HEK293T (cell line): ENCODE measurements around the gene CCDC146.

Experiments
- CTCF ChIA-PET: fragments of 350-600 bp; formaldehyde crosslinking; extraction: SDS; loops from one replicate; lab custom pipeline; 2021; ENCODE audit warnings: antibody characterized with exemption, inconsistent platforms; lab: Yijun Ruan, JAX
- POLR2A ChIA-PET: fragments of 350-600 bp; formaldehyde crosslinking; extraction: SDS; loops from one replicate; lab custom pipeline; 2020; ENCODE audit warnings: antibody characterized with exemption, inconsistent platforms; lab: Yijun Ruan, JAX
- DNase-seq: peaks from one replicate; pipeline ENCODE4 v3.0.0; 2012; ENCODE audit warnings: mixed read lengths; ENCODE audit errors: extremely low spot score
- ARNT ChIP-seq: fragments of 450-650 bp; IDR thresholded peaks from 2 replicates; pipeline ENCODE4 v1.6.1; 2017; ENCODE audit warnings: mild to moderate bottlenecking
- BHLHE40 ChIP-seq: fragments of 450-650 bp; IDR thresholded peaks from 2 replicates; pipeline ENCODE4 v1.6.1; 2016; ENCODE audit warnings: mild to moderate bottlenecking, moderate library complexity, borderline replicate concordance
- CTBP1 ChIP-seq: fragments of 450-650 bp; IDR thresholded peaks from 2 replicates; pipeline ENCODE4 v1.6.1; 2016; ENCODE audit warnings: borderline replicate concordance
- ELF4 ChIP-seq: fragments of 450-650 bp; IDR thresholded peaks from 2 replicates; pipeline ENCODE4 v1.6.1; 2017; ENCODE audit warnings: antibody characterized with exemption
- FOXA1 ChIP-seq: fragments of 450-650 bp; IDR thresholded peaks from 2 replicates; pipeline ENCODE4 v1.6.1; 2016; ENCODE audit warnings: mild to moderate bottlenecking
- FOXK2 ChIP-seq: fragments of 450-650 bp; IDR thresholded peaks from 2 replicates; pipeline ENCODE4 v1.6.1; 2016; ENCODE audit warnings: mild to moderate bottlenecking
- FOXM1 ChIP-seq: fragments of 450-650 bp; IDR thresholded peaks from 2 replicates; pipeline ENCODE4 v1.6.1; 2017; ENCODE audit warnings: mild to moderate bottlenecking, borderline replicate concordance
- HDGF ChIP-seq: fragments of 450-650 bp; IDR thresholded peaks from 2 replicates; pipeline ENCODE4 v1.6.1; 2017; ENCODE audit warnings: antibody characterized with exemption, borderline replicate concordance
- L3MBTL2 ChIP-seq: fragments of 450-650 bp; conservative IDR thresholded peaks from 2 replicates; pipeline ENCODE4 v1.6.1; 2016; ENCODE audit warnings: mild to moderate bottlenecking
- LEF1 ChIP-seq: fragments of 450-650 bp; IDR thresholded peaks from 2 replicates; pipeline ENCODE4 v1.6.1; 2017; ENCODE audit warnings: mild to moderate bottlenecking, borderline replicate concordance
- NFRKB ChIP-seq: fragments of 450-650 bp; IDR thresholded peaks from 2 replicates; pipeline ENCODE4 v1.6.1; 2016; ENCODE audit warnings: mild to moderate bottlenecking, moderate library complexity
- PKNOX1 ChIP-seq: fragments of 450-650 bp; IDR thresholded peaks from 2 replicates; pipeline ENCODE4 v1.6.1; 2016
- SP1 ChIP-seq: fragments of 450-650 bp; IDR thresholded peaks from 2 replicates; pipeline ENCODE4 v1.6.1; 2017
- SUZ12 ChIP-seq: fragments of 450-650 bp; IDR thresholded peaks from 2 replicates; pipeline ENCODE4 v1.6.1; 2016; ENCODE audit warnings: mild to moderate bottlenecking
- TARDBP ChIP-seq: fragments of 450-650 bp; IDR thresholded peaks from 2 replicates; pipeline ENCODE4 v1.6.1; 2016
- ZNF384 ChIP-seq: fragments of 450-650 bp; IDR thresholded peaks from 2 replicates; pipeline ENCODE4 v1.6.1; 2016

CCDC146 gene

GRCh38 chr7:77232467-77232866 lies 110.1 kb downstream of the CCDC146 start:
- ChIA-PET CTCF (no interaction called here), POLR2A (interaction anchor here (0.6 kb wide), 1 partner anchor 12 kb away, joined by 3 read pairs; no protein-coding TSS in a partner anchor)
- TF ChIP-seq PKNOX1 (no peak), ZNF384 (no peak), L3MBTL2 (no peak), TARDBP (no peak), BHLHE40 (no peak), SUZ12 (no peak), NFRKB (no peak), CTBP1 (no peak), HDGF (no peak), FOXM1 (no peak), LEF1 (no peak), ARNT (no peak), ELF4 (no peak), FOXA1 (no peak), SP1 (no peak)
- DNase-seq = no peak

- CTCF ChIA-PET = interaction anchor here (1.7 kb wide), 1 partner anchor 12 kb away, joined by 4 read pairs; no protein-coding TSS in a partner anchor
- DNase-seq = no peak
- TF ChIP-seq FOXK2 (no peak), BHLHE40 (no peak), SUZ12 (no peak), FOXM1 (no peak), NFRKB (no peak), FOXA1 (no peak), L3MBTL2 (no peak), HDGF (no peak), PKNOX1 (no peak), TARDBP (no peak), ARNT (no peak), ZNF384 (no peak)
- POLR2A ChIA-PET = no interaction called here
Observed at GRCh38 chr7:77235276-77235675, 112.9 kb downstream of the CCDC146 start.

GRCh38 chr7:77238703-77239136 lies 116.3 kb downstream of the CCDC146 start:
- TF ChIP-seq HDGF (no peak), BHLHE40 (no peak), NFRKB (no peak), LEF1 (no peak), ZNF384 (no peak), ARNT (no peak), SP1 (no peak), SUZ12 (no peak), L3MBTL2 (no peak), FOXK2 (no peak), TARDBP (no peak), FOXA1 (no peak), CTBP1 (no peak), ELF4 (no peak), PKNOX1 (no peak), FOXM1 (no peak)
- CTCF ChIA-PET = no interaction called here
- DNase-seq = no peak
- POLR2A ChIA-PET = no interaction called here

GRCh38 chr7:77239471-77239870 lies 117.1 kb downstream of the CCDC146 start:
- no peak for DNase-seq
- ChIA-PET CTCF (no interaction called here), POLR2A (no interaction called here)

GRCh38 chr7:77242068-77242467 lies 119.7 kb downstream of the CCDC146 start:
- ChIA-PET POLR2A (no interaction called here), CTCF (no interaction called here)
- no peak for DNase-seq
- TF ChIP-seq L3MBTL2 (no peak), TARDBP (no peak), FOXA1 (no peak), SUZ12 (no peak), SP1 (no peak), BHLHE40 (no peak), FOXK2 (no peak), CTBP1 (no peak), FOXM1 (no peak), HDGF (no peak), ARNT (no peak)

More at GRCh38 chr7:77239471-77239870, 117.1 kb downstream of the CCDC146 start:
- TF ChIP-seq SUZ12 (no peak), PKNOX1 (no peak), NFRKB (no peak), SP1 (no peak), FOXK2 (no peak), FOXA1 (no peak), L3MBTL2 (no peak), ARNT (no peak), BHLHE40 (no peak), ELF4 (no peak), HDGF (no peak), TARDBP (no peak)

- ChIA-PET POLR2A (no interaction called here), CTCF (no interaction called here)
- no peak for DNase-seq
- TF ChIP-seq ELF4 (no peak), TARDBP (no peak), FOXA1 (no peak), SP1 (no peak), HDGF (no peak), CTBP1 (no peak), BHLHE40 (no peak), ARNT (no peak), LEF1 (no peak), FOXM1 (no peak), NFRKB (no peak), ZNF384 (no peak), SUZ12 (no peak), L3MBTL2 (no peak), PKNOX1 (no peak), FOXK2 (no peak)
Observed at GRCh38 chr7:77242554-77242953, 120.1 kb downstream of the CCDC146 start.
